Activated T-cell treated with anti-CD3 and anti-CD28 coated beads, Interleukin-2, amount 50 U/mL, for 1 hour (primary cell): ENCODE data around the gene VPS51.

Experiments
- DNase-seq: peaks from one replicate; pipeline ENCODE4 v3.0.0-alpha.2; 2020

VPS51 gene

GRCh38 chr11:65095974-65096806 lies at the start of gene VPS51:
Gene VPS51, plus strand, starts transcription at chr11:65096214. Its CDS starts 37 bp downstream, at chr11:65096251.
- peak; percentile 82 for DNase-seq

- peak; percentile 36 for DNase-seq
These were observed 48.2 kb upstream of the VPS51 start for GRCh38 chr11:65047581-65048422.

DNA sequence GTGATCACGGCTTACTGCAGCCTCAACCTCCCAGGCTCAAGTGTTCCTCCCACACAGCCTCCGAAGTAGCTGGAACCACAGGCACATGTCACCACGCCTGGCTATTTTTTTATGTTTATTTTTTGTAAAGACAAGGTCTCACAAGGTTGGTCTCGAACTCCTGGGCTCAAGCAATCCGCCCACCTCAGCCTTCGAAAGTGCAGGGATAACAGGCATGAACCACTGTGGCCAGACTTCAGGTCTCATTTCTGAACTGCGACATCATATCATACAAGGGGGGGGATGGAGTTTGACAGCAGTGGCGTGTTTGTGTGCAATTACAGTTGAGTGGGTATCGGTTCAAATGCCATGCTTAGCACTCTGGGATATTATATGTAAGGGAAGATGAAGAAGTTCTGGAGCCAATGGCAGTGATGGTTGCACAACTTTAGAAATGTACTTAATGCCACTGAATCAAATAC lies 44.6 kb upstream of the VPS51 start:
- DNase-seq, result no peak

DNA sequence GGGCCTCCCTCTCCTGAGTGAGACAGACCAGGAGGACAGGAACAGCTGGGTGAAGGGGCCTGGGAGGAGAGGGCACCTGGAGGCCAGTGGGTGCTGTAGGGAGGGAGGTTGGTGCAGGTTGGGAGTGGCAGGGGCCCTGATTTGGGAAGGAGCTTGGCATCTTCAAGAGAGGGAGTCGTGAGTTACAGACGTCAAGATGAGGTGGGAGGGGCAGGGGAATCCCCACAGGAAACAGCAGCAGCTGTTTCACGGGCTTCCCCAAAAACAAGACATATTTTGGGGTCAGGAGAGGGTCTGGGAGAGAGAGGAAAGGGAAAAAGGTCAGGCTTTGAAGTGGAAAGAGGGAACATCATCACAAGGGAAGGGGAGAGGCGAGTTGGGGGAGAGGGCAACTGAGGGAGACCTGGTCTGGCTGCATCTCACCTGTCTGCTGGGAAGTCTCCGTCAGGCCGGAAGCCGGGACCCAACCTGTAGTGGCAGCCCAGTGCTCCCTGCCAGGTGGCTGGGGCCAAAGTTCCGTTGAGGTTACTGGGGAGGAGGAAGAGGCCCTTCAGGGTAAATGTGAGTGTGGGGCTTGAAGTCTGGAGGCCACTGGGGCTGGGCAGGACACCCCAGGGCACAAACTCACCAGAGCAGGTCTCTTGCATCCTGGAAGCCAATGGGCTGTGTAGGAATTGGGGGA lies 42.0 kb upstream of the VPS51 start:
- DNase-seq, result peak; percentile 39

- DNase-seq, result no peak
These were observed 40.5 kb upstream of the VPS51 start for GRCh38 chr11:65055538-65055937.

DNA sequence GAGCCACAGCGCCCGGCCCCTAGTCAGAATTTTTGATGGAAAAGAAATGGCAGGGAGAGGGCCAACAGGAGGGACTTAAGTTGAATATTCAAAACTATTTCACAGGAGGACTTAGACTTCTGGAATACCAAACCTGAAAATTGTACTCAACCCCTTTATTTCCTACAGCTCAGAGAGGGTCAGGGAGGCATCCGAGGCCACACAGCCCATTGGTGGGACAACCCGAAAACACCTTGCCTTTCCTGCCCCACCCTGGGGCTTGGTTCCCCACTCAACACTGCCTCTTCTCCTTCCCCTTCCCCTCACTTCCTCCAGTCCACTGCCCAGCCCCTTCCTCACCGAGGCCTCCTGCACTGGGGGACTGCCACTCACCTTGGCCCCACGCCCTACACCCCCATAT lies 39.0 kb upstream of the VPS51 start:
- no peak for DNase-seq

DNA sequence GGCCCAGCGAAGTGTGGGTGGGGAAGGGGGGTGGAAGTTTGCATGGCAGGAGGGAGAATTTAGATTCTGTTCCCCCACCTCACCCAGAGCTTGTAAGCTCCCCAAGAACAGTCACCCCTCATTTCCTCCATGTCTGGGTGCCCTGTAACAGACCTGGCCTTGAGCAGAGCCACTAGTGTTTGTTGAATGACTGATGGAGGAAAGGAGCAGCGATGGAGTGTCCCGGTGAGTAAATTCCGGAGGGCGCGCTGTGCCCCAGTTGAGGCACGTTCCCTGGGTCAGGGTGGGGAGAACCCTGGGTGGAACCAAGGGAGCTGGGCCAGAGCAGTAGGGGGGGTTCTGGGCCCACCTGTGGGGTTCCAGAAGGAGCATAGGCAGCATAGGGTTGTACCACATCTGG lies 38.5 kb upstream of the VPS51 start:
- no peak for DNase-seq

DNA sequence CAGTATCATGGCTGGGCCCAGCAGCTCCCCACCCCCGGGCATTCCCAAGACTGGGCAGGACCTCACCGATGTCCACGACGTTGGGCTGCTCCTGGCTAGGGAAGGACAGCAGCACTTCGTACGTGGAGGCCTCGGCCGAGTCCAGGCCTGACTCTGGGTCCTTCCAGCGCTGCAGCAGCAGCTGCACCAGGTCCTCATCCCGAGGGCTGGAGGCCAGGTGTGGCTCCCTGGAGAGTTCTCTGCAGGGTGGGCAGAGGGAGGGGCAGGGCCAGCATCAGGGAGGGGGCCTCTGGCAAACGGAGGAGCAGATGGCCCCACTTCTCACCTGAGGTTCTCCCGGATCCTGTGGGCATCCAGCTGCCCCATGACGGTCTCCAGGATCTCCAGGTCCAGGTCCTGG lies 38.0 kb upstream of the VPS51 start:
- DNase-seq, result no peak

GRCh38 chr11:65058419-65059054 lies 37.5 kb upstream of the VPS51 start, which contains the start of gene NAALADL1:
Gene NAALADL1, minus strand, starts transcription at chr11:65058553. Its CDS starts 32 bp downstream, at chr11:65058521.
- no peak for DNase-seq

DNA sequence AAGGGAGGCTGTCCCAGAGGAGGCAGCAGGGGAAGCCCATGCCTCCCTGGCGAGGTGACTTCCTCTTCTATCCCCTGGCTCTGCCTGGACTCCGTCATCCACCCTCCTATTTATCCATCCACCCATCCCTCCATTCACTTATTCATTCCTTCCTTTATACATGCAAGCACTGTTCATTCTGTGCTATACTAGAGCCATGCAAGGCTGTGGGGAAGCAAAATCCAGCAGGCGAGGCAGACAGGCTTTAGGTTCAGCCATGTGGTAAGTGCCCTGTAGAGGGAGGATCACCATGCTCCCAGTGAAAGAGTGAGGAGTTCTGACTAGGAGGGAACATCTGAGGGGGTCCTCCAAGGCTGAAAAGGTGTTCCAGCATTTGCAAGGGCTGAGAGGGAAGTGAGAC lies 36.5 kb upstream of the VPS51 start:
- no peak for DNase-seq

GRCh38 chr11:65059959-65060824 lies 35.8 kb upstream of the VPS51 start:
- DNase-seq, result no peak

GRCh38 chr11:65060913-65061408 lies 35.1 kb upstream of the VPS51 start:
- DNase-seq, result no peak

- no peak for DNase-seq
These were observed 32.5 kb upstream of the VPS51 start for GRCh38 chr11:65063532-65063931.

- no peak for DNase-seq
These were observed 31.2 kb upstream of the VPS51 start for GRCh38 chr11:65064847-65065240.

DNA sequence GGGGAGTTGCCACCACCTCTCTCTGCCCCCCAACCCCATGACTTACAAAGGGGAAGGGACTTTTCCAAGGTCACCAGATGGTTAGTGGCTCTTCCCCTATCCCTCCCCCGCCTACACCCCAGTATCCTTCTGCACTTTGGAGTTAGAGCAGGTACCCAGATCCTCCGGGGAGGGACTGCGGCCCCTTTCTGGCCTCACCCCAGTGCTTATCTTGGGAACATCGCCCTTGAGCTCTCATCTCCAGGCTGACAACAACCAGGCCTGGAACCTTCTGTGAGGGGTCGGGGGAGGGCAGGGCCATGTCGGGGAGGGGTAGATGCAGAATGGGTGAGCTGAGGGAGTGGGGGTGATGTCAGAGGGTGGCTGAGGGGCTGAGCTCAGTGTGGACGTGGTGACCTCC lies 30.2 kb upstream of the VPS51 start:
- no peak for DNase-seq

GRCh38 chr11:65066315-65066714 lies 29.7 kb upstream of the VPS51 start:
- no peak for DNase-seq

- DNase-seq, result no peak
These were observed 29.2 kb upstream of the VPS51 start for GRCh38 chr11:65066805-65067291.

- no peak for DNase-seq
These were observed 28.6 kb upstream of the VPS51 start for GRCh38 chr11:65067446-65067845.

DNA sequence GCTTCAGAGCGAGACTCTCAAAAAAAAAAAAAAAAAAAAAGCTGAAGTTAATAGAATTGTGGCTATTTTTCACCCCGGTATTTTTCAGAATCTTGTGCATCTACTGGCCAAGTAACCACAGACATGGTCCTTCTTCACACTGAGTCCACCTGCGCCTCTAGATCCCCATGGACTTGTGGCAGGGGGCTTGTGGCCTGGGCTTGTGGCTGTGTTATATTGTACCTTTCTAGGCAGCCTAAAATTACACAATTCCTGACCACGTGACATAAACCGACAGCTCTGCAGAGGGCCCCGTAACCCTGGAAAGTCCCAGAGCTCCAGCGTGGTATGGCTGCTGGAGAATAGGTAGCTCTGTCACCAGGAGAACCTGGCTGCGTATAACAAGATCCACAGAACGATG lies 26.8 kb upstream of the VPS51 start:
- no peak for DNase-seq

DNA sequence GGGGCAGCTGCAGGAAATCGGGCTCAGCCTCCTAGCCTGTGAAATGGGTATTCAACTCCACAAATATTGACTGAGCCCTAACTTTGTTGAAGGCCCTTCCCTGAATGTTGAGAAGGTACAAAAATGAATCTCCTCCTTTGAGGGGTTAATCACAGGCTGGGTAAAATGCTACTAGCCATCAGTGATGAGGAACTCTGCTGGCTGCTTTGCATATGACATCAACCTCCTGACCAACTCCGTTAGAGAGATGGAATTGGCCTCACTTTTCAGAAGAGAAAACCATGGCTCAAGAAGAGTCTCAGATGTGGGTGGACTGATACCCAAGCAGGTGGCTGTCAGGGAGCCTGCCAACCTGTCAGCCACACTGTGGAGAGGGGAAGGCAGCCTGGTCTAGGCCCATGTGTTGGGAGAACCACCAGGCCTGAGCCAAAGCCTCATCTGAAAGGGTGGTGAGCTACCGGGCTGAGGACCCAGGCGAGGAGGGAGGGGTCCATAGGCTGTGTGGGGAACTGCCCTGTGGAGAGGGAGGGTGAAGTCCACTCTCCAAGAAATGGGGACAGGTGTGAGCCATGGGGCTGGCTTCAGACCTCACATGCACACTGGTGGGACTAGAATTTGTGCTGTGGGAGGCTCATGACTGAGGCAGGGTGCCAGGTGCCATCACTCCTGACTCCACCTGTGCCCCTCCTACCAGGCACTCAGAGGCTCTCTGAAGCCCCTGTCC lies 23.9 kb upstream of the VPS51 start:
- DNase-seq, result no peak

DNA sequence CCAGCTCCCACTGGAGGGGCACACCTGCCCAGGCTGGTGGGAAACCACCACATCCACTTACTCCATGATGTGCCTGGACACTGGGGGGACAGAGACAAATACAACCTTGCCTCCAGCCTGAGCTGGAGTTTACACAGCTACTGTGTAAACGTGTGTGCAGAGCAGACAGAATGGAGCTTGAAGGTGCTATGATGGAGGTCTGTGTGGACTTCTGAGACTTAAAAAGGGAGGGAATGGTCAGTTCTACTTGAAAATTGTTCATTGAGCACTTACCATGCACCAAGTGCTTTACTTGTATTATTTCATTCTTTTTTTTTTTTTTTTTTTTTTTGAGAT lies 23.4 kb upstream of the VPS51 start:
- no peak for DNase-seq
